Omental fat pad (tissue), 4 donors: ENCODE measurements around the gene CTRL. TPM values are rescaled to one million over a fixed set of nuclear protein-coding genes. Genes with fewer than 3 reads are reported as not detected.

Experiments used
- ATAC-seq: fragments of 150-250 bp; one replicate; pipeline ENCODE4 v1.9.1; 2016; ENCODE audit warnings: mild to moderate bottlenecking, moderate library complexity; ENCODE audit not compliant: low FRiP score
- DNase-seq: peaks from one replicate; pipeline ENCODE4 v3.0.0-alpha.2; 2019; ENCODE audit warnings: low spot score
- total RNA-seq, 4 donors: library from RNA; depleted of rRNA; stranded (reverse); fragments of >200 nt; gene quantifications; one replicate each; pipeline ENCODE4 v1.1.0, GENCODE V29; 2016
- TF ChIP-seq, protein P1 (sequence below), 3 donors: fragments of 450-650 bp; IDR thresholded peaks; one replicate each; pipeline ENCODE4 v1.5.1; 2016 to 2017; ENCODE audit warnings: antibody characterized with exemption in 3 of 3, mild to moderate bottlenecking in 3 of 3, moderate library complexity in 2 of 3

CTRL gene
- total RNA-seq, 4 donors from 2014 or later, result 0.65 to 5.0 (median 2.3) TPM

DNA sequence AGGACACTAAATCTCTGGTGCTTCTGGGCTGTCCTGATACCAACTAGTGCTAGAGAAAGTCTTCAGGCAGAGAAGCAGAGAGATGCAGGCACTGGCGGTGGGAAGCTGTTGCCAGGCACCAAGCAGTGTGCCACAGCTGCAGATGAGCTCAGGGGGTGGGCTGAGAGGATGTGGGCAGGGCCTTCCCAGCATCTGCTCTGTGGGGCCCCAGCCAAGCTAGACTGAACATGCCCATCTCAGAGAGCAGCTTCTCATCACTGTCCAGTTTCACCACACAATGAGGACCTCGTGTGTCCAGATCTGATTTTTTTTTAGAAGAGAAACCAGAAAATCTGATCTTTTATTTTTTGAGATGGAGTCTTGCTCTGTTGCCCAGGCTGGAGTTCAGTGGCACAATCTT, 21.5 kb downstream of the CTRL start:
- no peak for DNase-seq
- TF ChIP-seq, protein P1, sequence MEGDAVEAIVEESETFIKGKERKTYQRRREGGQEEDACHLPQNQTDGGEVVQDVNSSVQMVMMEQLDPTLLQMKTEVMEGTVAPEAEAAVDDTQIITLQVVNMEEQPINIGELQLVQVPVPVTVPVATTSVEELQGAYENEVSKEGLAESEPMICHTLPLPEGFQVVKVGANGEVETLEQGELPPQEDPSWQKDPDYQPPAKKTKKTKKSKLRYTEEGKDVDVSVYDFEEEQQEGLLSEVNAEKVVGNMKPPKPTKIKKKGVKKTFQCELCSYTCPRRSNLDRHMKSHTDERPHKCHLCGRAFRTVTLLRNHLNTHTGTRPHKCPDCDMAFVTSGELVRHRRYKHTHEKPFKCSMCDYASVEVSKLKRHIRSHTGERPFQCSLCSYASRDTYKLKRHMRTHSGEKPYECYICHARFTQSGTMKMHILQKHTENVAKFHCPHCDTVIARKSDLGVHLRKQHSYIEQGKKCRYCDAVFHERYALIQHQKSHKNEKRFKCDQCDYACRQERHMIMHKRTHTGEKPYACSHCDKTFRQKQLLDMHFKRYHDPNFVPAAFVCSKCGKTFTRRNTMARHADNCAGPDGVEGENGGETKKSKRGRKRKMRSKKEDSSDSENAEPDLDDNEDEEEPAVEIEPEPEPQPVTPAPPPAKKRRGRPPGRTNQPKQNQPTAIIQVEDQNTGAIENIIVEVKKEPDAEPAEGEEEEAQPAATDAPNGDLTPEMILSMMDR (IDR thresholded peaks at IDR 0.05), result no peak

DNA sequence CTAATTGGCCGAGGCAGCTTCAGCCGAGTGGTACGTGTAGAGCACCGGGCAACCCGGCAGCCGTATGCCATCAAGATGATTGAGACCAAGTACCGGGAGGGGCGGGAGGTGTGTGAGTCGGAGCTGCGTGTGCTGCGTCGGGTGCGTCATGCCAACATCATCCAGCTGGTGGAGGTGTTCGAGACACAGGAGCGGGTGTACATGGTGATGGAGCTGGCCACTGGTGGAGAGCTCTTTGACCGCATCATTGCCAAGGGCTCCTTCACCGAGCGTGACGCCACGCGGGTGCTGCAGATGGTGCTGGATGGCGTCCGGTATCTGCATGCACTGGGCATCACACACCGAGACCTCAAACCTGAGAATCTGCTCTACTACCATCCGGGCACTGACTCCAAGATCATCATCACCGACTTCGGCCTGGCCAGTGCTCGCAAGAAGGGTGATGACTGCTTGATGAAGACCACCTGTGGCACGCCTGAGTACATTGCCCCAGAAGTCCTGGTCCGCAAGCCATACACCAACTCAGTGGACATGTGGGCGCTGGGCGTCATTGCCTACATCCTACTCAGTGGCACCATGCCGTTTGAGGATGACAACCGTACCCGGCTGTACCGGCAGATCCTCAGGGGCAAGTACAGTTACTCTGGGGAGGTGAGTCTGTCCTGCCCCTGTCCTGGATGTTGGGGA, 22.5 kb downstream of the CTRL start:
- TF ChIP-seq, protein P1 (IDR thresholded peaks at IDR 0.05), result no peak
- DNase-seq, result no peak
- ATAC-seq, result peak; percentile 41

More for the DNA sequence above, 21.5 kb downstream of the CTRL start:
- no peak for ATAC-seq

DNA sequence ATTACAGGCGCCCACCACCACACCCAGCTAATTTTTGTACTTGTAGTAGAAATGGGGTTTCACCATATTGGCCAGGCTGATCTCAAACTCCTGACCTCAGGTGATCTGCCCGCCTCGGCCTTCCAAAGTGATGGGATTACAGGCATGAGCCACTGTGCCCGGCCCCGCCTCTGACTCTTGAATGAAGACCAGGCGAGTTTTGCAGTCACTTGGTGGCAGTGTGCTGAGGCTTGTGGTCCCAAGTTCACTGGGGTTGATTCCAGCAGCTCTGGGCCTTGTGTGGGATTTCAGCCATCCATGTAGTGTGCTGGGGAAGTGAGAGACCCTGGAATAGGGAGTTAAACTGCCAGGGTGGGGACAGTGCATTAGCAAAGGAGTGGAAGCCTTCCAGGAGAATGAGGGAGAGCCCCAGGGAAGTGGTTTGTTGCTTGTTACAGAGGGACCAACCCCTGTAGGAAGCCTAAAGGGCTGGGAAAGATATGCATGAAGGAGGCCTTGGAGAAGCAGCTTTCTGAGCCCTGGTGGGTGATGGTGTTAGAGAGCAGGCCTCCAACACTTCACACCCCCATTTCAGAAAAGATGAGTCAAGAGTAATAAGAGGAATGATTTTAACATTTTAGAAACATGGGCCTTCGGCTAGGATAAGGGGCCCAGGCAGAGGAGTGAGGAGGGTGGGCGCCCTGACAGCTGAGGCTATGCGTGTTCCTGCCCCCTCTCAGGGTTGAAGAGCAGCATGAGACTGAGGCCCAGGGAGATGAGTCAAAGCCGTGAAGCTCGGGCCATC, 24.1 kb downstream of the CTRL start:
- TF ChIP-seq, protein P1 (IDR thresholded peaks at IDR 0.05), result no peak
- ATAC-seq (no peak), DNase-seq (no peak)

DNA sequence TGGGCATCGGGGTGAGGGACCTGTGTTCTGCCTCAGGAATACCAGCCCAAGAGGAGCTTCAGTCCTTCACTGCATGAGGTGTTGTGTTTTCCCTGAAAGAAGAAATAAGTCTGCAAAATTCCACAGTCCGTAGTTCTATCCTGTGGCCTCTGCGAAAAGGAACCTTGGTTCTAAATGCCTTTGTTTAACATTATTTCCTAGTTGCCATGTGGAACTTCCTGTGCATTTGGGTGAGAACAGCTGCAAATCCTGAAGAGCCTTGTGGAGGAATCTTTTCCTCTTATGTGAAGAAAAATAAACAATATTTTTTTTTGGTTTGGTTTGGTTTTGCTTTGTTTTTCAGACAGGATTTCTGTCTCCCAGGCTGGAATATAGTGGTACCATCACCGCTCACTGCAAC, 28.8 kb downstream of the CTRL start:
- DNase-seq (no peak), ATAC-seq (no peak)
- TF ChIP-seq, protein P1 (IDR thresholded peaks at IDR 0.05), result no peak

DNA sequence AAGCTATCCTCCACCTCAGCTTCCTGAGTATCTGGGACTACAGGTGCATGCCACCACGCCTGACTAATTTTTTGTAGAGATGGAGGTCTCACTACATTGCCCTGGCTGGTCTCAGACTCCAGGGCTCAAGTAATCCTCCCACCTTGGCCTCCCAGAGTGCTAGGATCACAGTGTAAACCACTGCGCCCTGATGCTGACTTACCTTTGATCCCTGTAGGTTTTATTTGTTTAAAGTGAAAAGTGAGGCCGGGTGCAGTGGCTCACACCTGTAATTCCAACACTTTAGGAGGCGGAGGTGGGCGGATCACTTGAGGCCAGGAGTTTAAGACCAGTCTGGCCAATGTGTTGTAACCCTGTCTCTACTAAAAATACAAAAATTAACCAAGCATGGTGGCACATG, 29.9 kb downstream of the CTRL start:
- TF ChIP-seq, protein P1 (IDR thresholded peaks at IDR 0.05), result no peak
- DNase-seq (no peak), ATAC-seq (no peak)

DNA sequence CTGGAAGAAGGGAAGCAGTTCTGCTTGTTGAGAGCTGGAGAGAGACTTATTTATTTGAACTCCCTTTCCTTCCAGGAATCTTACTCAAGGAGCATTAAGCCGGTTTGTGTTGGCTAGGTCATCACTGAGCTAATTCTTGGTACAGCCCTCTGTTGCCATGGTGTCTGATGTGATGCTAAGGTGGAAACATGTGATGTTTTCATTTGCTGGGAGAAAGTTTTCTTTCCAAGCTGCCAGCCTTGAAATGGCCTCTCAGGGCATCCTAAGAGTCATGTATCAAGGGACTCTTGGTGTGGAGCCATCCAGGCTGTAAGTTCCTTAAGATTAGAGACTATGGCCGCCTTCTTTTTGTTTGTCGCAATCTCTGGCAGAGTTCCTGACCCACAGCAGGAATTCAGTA, 34.4 kb downstream of the CTRL start:
- TF ChIP-seq, protein P1 (IDR thresholded peaks at IDR 0.05), result no peak
- DNase-seq (no peak), ATAC-seq (no peak)
